ENCODE results near the gene AUTS2.

- TF ChIP-seq CTCF (conservative IDR thresholded peaks at IDR 0.05 in 1 of 2, IDR thresholded peaks at IDR 0.05 in 1 of 2; ENCODE audit: low read depth in 1 of 2, low read length in 2 of 2) (no peak), EZH2 (IDR thresholded peaks at IDR 0.05; ENCODE audit: low read length, missing control alignments) (no peak)
Observed at GRCh38 chr7:69847921-69848612, 249.8 kb downstream of the AUTS2 start.
